Measurements from ENCODE around the gene WDR13. TPM values are rescaled to one million over a fixed set of nuclear protein-coding genes. Genes with fewer than 3 reads are reported as not detected.

The WDR13 gene
- total and polyA plus RNA-seq, 4 donors = 25.4 to 73.7 (median 38.5) TPM

DNA sequence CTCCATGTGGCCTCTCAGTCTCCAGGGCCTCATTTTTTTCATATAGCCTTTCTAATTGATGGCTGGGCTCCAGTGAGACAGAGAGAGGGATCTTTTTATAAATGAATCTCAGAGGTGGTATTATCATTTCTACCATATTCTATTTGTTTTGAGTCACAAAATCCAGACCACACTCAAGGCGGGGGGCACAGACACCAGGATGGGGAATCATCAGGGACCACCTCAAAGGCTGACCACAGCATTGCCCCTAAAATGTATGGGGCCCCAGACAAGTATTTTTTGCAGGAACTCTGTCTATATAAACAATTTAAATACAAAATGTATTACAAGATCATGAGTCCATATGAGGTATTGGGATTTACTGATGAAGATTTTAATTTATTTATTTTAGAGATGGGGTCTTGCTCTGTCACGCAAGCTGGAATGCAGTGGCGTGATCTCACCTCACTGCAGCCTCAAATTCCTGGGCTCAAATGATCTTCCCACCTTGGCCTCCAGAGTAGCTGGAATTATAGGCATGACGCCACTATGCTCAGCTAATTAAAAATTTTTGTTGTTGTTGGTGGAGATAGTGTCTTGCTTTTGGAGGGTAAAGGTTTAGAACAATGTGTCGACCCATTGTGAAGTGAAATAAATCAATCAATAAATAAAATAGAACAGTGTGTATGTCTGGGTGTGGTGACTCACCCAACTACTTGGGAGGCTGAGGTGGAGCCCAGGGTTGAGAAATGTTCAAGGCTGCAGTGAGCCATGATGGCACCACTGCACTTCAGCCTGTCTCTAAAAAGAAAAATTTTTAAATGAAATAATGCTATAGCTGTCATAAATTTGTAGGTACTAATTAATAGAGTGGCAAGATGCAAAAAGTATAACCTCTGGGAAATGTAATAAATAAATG is 29.4 kb downstream of the WDR13 start:
- Histone ChIP-seq H3K9ac (ENCODE audit: low read depth in 1 of 2, low read length in 2 of 2) (no peak overlapping the region), H3K4me1 (ENCODE audit: control insufficient read depth in 4 of 4, insufficient read depth in 4 of 4, low read length in 3 of 4) (no peaks in the 10 kb centered on the region), H3K4me3 (ENCODE audit: low read depth in 1 of 3, low read length in 3 of 3) (no peak overlapping the region), H3K27ac (ENCODE audit: low read depth in 1 of 2, low read length in 2 of 2) (no peak overlapping the region), H3K36me3 (ENCODE audit: control insufficient read depth in 4 of 4, insufficient read depth in 3 of 4, low read depth in 1 of 4, low read length in 3 of 4) (no peaks in the 10 kb centered on the region), H3K27me3 (ENCODE audit: control insufficient read depth in 4 of 4, insufficient read depth in 4 of 4, low read length in 3 of 4) (no peaks in the 10 kb centered on the region), H3K9me3 (ENCODE audit: control insufficient read depth in 4 of 4, low read length in 3 of 4) (no peaks in the 10 kb centered on the region)
- TF ChIP-seq TAF1 (conservative IDR thresholded peaks at IDR 0.05) (no peak), EGR1 (IDR thresholded peaks at IDR 0.05; ENCODE audit: low read depth in 2 of 2) (no peak), FOXA1 (IDR thresholded peaks at IDR 0.05) (no peak), GABPA (IDR thresholded peaks at IDR 0.05 in 1 of 2, conservative IDR thresholded peaks at IDR 0.05 in 1 of 2) (no peak), HNF4G (IDR thresholded peaks at IDR 0.05) (no peak), FOXA2 (IDR thresholded peaks at IDR 0.05) (no peak), YY1 (IDR thresholded peaks at IDR 0.05) (no peak), RAD21 (IDR thresholded peaks at IDR 0.05) (no peak), SP1 (IDR thresholded peaks at IDR 0.05) (no peak), HNF4A (conservative IDR thresholded peaks at IDR 0.05) (no peak), JUND (IDR thresholded peaks at IDR 0.05) (no peak), NR2F2 (IDR thresholded peaks at IDR 0.05) (no peak), RXRA (IDR thresholded peaks at IDR 0.05) (no peak)
- TF ChIP-seq, protein P1, sequence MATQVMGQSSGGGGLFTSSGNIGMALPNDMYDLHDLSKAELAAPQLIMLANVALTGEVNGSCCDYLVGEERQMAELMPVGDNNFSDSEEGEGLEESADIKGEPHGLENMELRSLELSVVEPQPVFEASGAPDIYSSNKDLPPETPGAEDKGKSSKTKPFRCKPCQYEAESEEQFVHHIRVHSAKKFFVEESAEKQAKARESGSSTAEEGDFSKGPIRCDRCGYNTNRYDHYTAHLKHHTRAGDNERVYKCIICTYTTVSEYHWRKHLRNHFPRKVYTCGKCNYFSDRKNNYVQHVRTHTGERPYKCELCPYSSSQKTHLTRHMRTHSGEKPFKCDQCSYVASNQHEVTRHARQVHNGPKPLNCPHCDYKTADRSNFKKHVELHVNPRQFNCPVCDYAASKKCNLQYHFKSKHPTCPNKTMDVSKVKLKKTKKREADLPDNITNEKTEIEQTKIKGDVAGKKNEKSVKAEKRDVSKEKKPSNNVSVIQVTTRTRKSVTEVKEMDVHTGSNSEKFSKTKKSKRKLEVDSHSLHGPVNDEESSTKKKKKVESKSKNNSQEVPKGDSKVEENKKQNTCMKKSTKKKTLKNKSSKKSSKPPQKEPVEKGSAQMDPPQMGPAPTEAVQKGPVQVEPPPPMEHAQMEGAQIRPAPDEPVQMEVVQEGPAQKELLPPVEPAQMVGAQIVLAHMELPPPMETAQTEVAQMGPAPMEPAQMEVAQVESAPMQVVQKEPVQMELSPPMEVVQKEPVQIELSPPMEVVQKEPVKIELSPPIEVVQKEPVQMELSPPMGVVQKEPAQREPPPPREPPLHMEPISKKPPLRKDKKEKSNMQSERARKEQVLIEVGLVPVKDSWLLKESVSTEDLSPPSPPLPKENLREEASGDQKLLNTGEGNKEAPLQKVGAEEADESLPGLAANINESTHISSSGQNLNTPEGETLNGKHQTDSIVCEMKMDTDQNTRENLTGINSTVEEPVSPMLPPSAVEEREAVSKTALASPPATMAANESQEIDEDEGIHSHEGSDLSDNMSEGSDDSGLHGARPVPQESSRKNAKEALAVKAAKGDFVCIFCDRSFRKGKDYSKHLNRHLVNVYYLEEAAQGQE (IDR thresholded peaks at IDR 0.05) = no peak
- TF ChIP-seq, protein P2, sequence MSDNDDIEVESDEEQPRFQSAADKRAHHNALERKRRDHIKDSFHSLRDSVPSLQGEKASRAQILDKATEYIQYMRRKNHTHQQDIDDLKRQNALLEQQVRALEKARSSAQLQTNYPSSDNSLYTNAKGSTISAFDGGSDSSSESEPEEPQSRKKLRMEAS (IDR thresholded peaks at IDR 0.05) = no peak
- TF ChIP-seq, protein P3, sequence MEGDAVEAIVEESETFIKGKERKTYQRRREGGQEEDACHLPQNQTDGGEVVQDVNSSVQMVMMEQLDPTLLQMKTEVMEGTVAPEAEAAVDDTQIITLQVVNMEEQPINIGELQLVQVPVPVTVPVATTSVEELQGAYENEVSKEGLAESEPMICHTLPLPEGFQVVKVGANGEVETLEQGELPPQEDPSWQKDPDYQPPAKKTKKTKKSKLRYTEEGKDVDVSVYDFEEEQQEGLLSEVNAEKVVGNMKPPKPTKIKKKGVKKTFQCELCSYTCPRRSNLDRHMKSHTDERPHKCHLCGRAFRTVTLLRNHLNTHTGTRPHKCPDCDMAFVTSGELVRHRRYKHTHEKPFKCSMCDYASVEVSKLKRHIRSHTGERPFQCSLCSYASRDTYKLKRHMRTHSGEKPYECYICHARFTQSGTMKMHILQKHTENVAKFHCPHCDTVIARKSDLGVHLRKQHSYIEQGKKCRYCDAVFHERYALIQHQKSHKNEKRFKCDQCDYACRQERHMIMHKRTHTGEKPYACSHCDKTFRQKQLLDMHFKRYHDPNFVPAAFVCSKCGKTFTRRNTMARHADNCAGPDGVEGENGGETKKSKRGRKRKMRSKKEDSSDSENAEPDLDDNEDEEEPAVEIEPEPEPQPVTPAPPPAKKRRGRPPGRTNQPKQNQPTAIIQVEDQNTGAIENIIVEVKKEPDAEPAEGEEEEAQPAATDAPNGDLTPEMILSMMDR (IDR thresholded peaks at IDR 0.05; ENCODE audit: low read depth, low read length, missing input control) = no peak
- TF ChIP-seq, protein P4, sequence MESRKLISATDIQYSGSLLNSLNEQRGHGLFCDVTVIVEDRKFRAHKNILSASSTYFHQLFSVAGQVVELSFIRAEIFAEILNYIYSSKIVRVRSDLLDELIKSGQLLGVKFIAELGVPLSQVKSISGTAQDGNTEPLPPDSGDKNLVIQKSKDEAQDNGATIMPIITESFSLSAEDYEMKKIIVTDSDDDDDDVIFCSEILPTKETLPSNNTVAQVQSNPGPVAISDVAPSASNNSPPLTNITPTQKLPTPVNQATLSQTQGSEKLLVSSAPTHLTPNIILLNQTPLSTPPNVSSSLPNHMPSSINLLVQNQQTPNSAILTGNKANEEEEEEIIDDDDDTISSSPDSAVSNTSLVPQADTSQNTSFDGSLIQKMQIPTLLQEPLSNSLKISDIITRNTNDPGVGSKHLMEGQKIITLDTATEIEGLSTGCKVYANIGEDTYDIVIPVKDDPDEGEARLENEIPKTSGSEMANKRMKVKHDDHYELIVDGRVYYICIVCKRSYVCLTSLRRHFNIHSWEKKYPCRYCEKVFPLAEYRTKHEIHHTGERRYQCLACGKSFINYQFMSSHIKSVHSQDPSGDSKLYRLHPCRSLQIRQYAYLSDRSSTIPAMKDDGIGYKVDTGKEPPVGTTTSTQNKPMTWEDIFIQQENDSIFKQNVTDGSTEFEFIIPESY (IDR thresholded peaks at IDR 0.05) = no peak
- TF ChIP-seq, protein P5, sequence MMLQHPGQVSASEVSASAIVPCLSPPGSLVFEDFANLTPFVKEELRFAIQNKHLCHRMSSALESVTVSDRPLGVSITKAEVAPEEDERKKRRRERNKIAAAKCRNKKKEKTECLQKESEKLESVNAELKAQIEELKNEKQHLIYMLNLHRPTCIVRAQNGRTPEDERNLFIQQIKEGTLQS (IDR thresholded peaks at IDR 0.05) = no peak
- DNase-seq (ENCODE audit: low spot score) = no peak
- 86% methylated on average over 5 of the region's 5 CpGs for WGBS

All from liver (tissue), 9 donors.